ENCODE data around the gene TEAD2.

TEAD2 gene

GRCh38 chr19:49362048-49362928 is at the start of gene TEAD2:
TSS of gene TEAD2 (minus strand) at chr19:49362416. CDS start at chr19:49360075, 2,341 bp downstream.
- DNase-seq (ENCODE audit: low read depth, low spot score): no peak

GRCh38 chr19:49411681-49412326 is 49.6 kb upstream of the TEAD2 start:
- no peak for DNase-seq (ENCODE audit: low read depth, low spot score)

- no peak for DNase-seq (ENCODE audit: low read depth, low spot score)
Measured at GRCh38 chr19:49409441-49410029, 47.3 kb upstream of the TEAD2 start.

- DNase-seq (ENCODE audit: low read depth, low spot score): no peak
Measured at GRCh38 chr19:49408816-49409440, 46.7 kb upstream of the TEAD2 start.

- DNase-seq (ENCODE audit: low read depth, low spot score): no peak
Measured at GRCh38 chr19:49407482-49408015, 45.3 kb upstream of the TEAD2 start.

- no peak for DNase-seq (ENCODE audit: low read depth, low spot score)
Measured at GRCh38 chr19:49407079-49407478, 44.9 kb upstream of the TEAD2 start.

GRCh38 chr19:49403404-49404187 is 41.4 kb upstream of the TEAD2 start:
- peak; percentile 86 for DNase-seq (ENCODE audit: low read depth, low spot score)

GRCh38 chr19:49400029-49400428 is 37.8 kb upstream of the TEAD2 start:
- DNase-seq (ENCODE audit: low read depth, low spot score): no peak

GRCh38 chr19:49398931-49399330 is 36.7 kb upstream of the TEAD2 start:
- no peak for DNase-seq (ENCODE audit: low read depth, low spot score)

- DNase-seq (ENCODE audit: low read depth, low spot score): no peak
Measured at GRCh38 chr19:49398001-49398615, 35.9 kb upstream of the TEAD2 start.

GRCh38 chr19:49396738-49397505 is 34.7 kb upstream of the TEAD2 start:
- no peak for DNase-seq (ENCODE audit: low read depth, low spot score)

- DNase-seq (ENCODE audit: low read depth, low spot score): no peak
Measured at GRCh38 chr19:49395581-49396407, 33.6 kb upstream of the TEAD2 start.

- no peak for DNase-seq (ENCODE audit: low read depth, low spot score)
Measured at GRCh38 chr19:49393881-49394280, 31.7 kb upstream of the TEAD2 start.

GRCh38 chr19:49391581-49392399 is 29.6 kb upstream of the TEAD2 start:
- peak; percentile 41 for DNase-seq (ENCODE audit: low read depth, low spot score)

- DNase-seq (ENCODE audit: low read depth, low spot score): no peak
Measured at GRCh38 chr19:49390929-49391359, 28.7 kb upstream of the TEAD2 start.

- no peak for DNase-seq (ENCODE audit: low read depth, low spot score)
Measured at GRCh38 chr19:49390131-49390928, 28.1 kb upstream of the TEAD2 start.

- DNase-seq (ENCODE audit: low read depth, low spot score): no peak
Measured at GRCh38 chr19:49389406-49389805, 27.2 kb upstream of the TEAD2 start.
